ENCODE data around the gene DIO2.

The DIO2 gene

GRCh38 chr14:80211153-80212022, at the start of gene DIO2:
TSS of gene DIO2 (minus strand) at chr14:80211504. CDS start at chr14:80211472, 32 bp downstream.
- in situ Hi-C loops (cut with HindIII; ENCODE audit: low sequenced_read_pairs), result no loop called here

GRCh38 chr14:80260645-80261044, 49.3 kb upstream of the DIO2 start:
- in situ Hi-C loops (cut with HindIII; ENCODE audit: low sequenced_read_pairs), result no loop called here

GRCh38 chr14:80239631-80240030, 28.3 kb upstream of the DIO2 start:
- in situ Hi-C loops (cut with HindIII; ENCODE audit: low sequenced_read_pairs), result no loop called here

- in situ Hi-C loops (cut with HindIII; ENCODE audit: low sequenced_read_pairs), result no loop called here
Measured at GRCh38 chr14:80237143-80237542, 25.8 kb upstream of the DIO2 start.

- in situ Hi-C loops (cut with HindIII; ENCODE audit: low sequenced_read_pairs), result no loop called here
Measured at GRCh38 chr14:80233470-80234089, 22.3 kb upstream of the DIO2 start.

GRCh38 chr14:80231702-80232101, 20.4 kb upstream of the DIO2 start:
- in situ Hi-C loops (cut with HindIII; ENCODE audit: low sequenced_read_pairs), result no loop called here

GRCh38 chr14:80223696-80224465, 12.6 kb upstream of the DIO2 start:
- in situ Hi-C loops (cut with HindIII; ENCODE audit: low sequenced_read_pairs), result no loop called here

GRCh38 chr14:80216818-80217217, 5.5 kb upstream of the DIO2 start:
- in situ Hi-C loops (cut with HindIII; ENCODE audit: low sequenced_read_pairs), result no loop called here

GRCh38 chr14:80215756-80216581, 4.7 kb upstream of the DIO2 start:
- in situ Hi-C loops (cut with HindIII; ENCODE audit: low sequenced_read_pairs), result no loop called here

- in situ Hi-C loops (cut with HindIII; ENCODE audit: low sequenced_read_pairs), result no loop called here
Measured at GRCh38 chr14:80215081-80215480, 3.8 kb upstream of the DIO2 start.

GRCh38 chr14:80213602-80214001, 2.3 kb upstream of the DIO2 start:
- in situ Hi-C loops (cut with HindIII; ENCODE audit: low sequenced_read_pairs), result no loop called here

GRCh38 chr14:80212023-80212397, 706 bp upstream of the DIO2 start:
- in situ Hi-C loops (cut with HindIII; ENCODE audit: low sequenced_read_pairs), result no loop called here

- in situ Hi-C loops (cut with HindIII; ENCODE audit: low sequenced_read_pairs), result no loop called here
Measured at GRCh38 chr14:80208461-80208860, 2.8 kb downstream of the DIO2 start.

- in situ Hi-C loops (cut with HindIII; ENCODE audit: low sequenced_read_pairs), result no loop called here
Measured at GRCh38 chr14:80206351-80207080, 4.8 kb downstream of the DIO2 start.

- in situ Hi-C loops (cut with HindIII; ENCODE audit: low sequenced_read_pairs), result no loop called here
Measured at GRCh38 chr14:80202888-80203562, 8.3 kb downstream of the DIO2 start.

GRCh38 chr14:80200093-80200492, 11.2 kb downstream of the DIO2 start:
- in situ Hi-C loops (cut with HindIII; ENCODE audit: low sequenced_read_pairs), result no loop called here

- in situ Hi-C loops (cut with HindIII; ENCODE audit: low sequenced_read_pairs), result no loop called here
Measured at GRCh38 chr14:80188571-80188970, 22.7 kb downstream of the DIO2 start.

- in situ Hi-C loops (cut with HindIII; ENCODE audit: low sequenced_read_pairs), result no loop called here
Measured at GRCh38 chr14:80186301-80186800, 25.0 kb downstream of the DIO2 start.

- in situ Hi-C loops (cut with HindIII; ENCODE audit: low sequenced_read_pairs), result no loop called here
Measured at GRCh38 chr14:80176893-80177292, 34.4 kb downstream of the DIO2 start.

Measured in endothelial cell of hepatic sinusoid (primary cell).